Fibroblast of lung (primary cell): ENCODE data around the gene PLEKHM2. TPM values are rescaled to one million over a fixed set of nuclear protein-coding genes. Genes with fewer than 3 reads are reported as not detected.

ENCODE experiments used
- DNase-seq, 2 donors: peaks; one replicate each; pipeline versions ENCODE4 v3.0.0 to v3.0.0-alpha.2; 2010; ENCODE audit warnings: low read depth in 2 of 2
- H2AFZ ChIP-seq: 2 replicates; pipeline ENCODE4 v1.5.1; 2012; ENCODE audit warnings: low read length, control low read depth, inconsistent platforms
- H3K27ac ChIP-seq: 2 replicates; pipeline ENCODE4 v1.5.1; 2011; ENCODE audit warnings: low read length, control low read depth; ENCODE audit not compliant: insufficient read depth
- H3K27me3 ChIP-seq: 2 replicates; pipeline ENCODE4 v1.5.1; 2011; ENCODE audit warnings: mild to moderate bottlenecking, low read length; ENCODE audit not compliant: control insufficient read depth, insufficient read depth
- H3K36me3 ChIP-seq: 2 replicates; pipeline ENCODE4 v1.5.1; 2011; ENCODE audit warnings: low read length; ENCODE audit not compliant: control insufficient read depth, insufficient read depth
- H3K4me1 ChIP-seq: 2 replicates; pipeline ENCODE4 v1.5.1; 2011; ENCODE audit warnings: low read length; ENCODE audit not compliant: control insufficient read depth, insufficient read depth; ENCODE audit errors: extremely low read depth
- H3K4me2 ChIP-seq: 2 replicates; pipeline ENCODE4 v1.5.1; 2011; ENCODE audit warnings: low read length, control low read depth; ENCODE audit not compliant: insufficient read depth; ENCODE audit errors: extremely low read depth
- H3K4me3 ChIP-seq, 4 experiments: fragments of 200-600 bp in 1 of 4; sonication (generic) in 1 of 4; replicated peaks in 1 of 4; 2 replicates each; pipeline ENCODE4 v1.5.1; 2011 to 2016; ENCODE audit warnings: low read length in 4 of 4, low read depth in 3 of 4, mild to moderate bottlenecking in 3 of 4, control low read depth in 2 of 4, inconsistent platforms in 1 of 4, mixed read lengths in 1 of 4; ENCODE audit not compliant: insufficient read depth in 1 of 4; ENCODE audit errors: control extremely low read depth in 1 of 4
- H3K79me2 ChIP-seq: 2 replicates; pipeline ENCODE4 v1.5.1; 2012; ENCODE audit warnings: mild to moderate bottlenecking, low read length, inconsistent platforms; ENCODE audit not compliant: control insufficient read depth, insufficient read depth
- H3K9ac ChIP-seq: 2 replicates; pipeline ENCODE4 v1.5.1; 2011; ENCODE audit warnings: mild to moderate bottlenecking, low read length, control low read depth; ENCODE audit not compliant: insufficient read depth
- H3K9me3 ChIP-seq: 2 replicates; pipeline ENCODE4 v1.5.1; 2012; ENCODE audit warnings: low read depth, low read length; ENCODE audit not compliant: control insufficient read depth, insufficient read depth
- H4K20me1 ChIP-seq: 2 replicates; pipeline ENCODE4 v1.5.1; 2011; ENCODE audit warnings: low read length; ENCODE audit not compliant: control insufficient read depth, insufficient read depth; ENCODE audit errors: extremely low read depth
- EZH2 ChIP-seq: IDR thresholded peaks from 2 replicates; pipeline ENCODE4 v1.5.1; 2012; ENCODE audit warnings: low read length, control low read depth, mild to moderate bottlenecking; ENCODE audit errors: missing control alignments
- polyA plus RNA-seq, 2 donors: library from polyadenylated mRNA; depleted of rRNA in 1 of 2; stranded (reverse) in 1 of 2; unstranded in 1 of 2; fragments of >200 nt; gene quantifications; 2 replicates each; pipeline ENCODE4 v1.2.1, GENCODE V29; 2011 to 2012; ENCODE audit warnings: missing spikeins in 1 of 2
- total RNA-seq: library from RNA; depleted of rRNA; stranded (reverse); fragments of >200 nt; gene quantifications from 2 replicates; pipeline ENCODE4 v1.2.1, GENCODE V29; 2014
- TF ChIP-seq, protein P1 (sequence below), 2 donors: IDR thresholded peaks in 1 of 2; conservative IDR thresholded peaks in 1 of 2; 1 replicate in 1 of 2; 2 replicates in 1 of 2; pipeline ENCODE4 v1.5.1; 2011 to 2012; ENCODE audit warnings: low read length in 2 of 2, control low read depth in 1 of 2, inconsistent platforms in 1 of 2, low read depth in 1 of 2, mild to moderate bottlenecking in 1 of 2

Gene PLEKHM2
- total and polyA plus RNA-seq, 2 donors (not counting 1 experiment from before 2014, with no cell fraction given): 27.3 to 94.6 TPM

DNA sequence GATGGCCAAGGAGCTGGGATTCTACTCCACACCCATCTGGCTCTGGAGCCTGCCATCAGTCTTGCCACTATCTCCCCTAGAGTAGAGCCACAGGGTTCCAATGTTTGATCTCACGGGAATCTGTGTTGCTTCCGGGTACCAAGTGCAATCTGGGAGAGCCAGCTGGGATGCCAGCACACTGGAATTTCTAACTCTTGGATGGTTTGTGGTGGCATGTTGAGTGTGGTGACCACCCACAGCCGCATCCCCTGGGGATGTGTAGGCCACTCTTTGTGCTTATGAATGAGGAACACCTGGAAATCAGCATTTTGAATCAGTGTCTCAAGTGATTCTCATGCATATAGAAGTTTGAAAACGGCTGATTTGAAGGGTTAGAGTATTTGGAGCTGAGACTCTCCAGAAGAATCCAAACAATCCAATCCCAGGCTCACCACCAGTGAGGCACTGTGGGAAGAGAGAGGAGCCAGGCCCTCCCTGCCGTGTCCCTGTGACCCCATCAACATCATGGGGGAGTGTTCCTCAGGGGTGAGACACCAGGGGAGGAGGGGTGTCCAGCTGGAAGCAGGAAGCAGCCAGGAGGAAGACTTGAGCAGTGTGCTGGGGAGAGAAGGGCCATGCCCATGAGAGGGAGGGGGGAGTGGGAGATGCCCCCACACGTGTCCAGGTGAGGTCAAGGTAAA lies 87.9 kb downstream of the PLEKHM2 start:
- H3K4me2 ChIP-seq: no peak overlapping the region
- H3K9me3 ChIP-seq: no peaks in the 10 kb centered on the region
- H3K4me1 ChIP-seq: no peaks in the 10 kb centered on the region
- H4K20me1 ChIP-seq: no peaks in the 10 kb centered on the region
- H3K36me3 ChIP-seq: peaks cover 8% of the 10 kb centered on the region
- no peaks in the 10 kb centered on the region for H3K27me3 ChIP-seq
- H3K4me3 ChIP-seq: no peak overlapping the region
- DNase-seq: no peak
- no peak overlapping the region for H2AFZ ChIP-seq
- no peak overlapping the region for H3K9ac ChIP-seq
- TF ChIP-seq, protein P1, sequence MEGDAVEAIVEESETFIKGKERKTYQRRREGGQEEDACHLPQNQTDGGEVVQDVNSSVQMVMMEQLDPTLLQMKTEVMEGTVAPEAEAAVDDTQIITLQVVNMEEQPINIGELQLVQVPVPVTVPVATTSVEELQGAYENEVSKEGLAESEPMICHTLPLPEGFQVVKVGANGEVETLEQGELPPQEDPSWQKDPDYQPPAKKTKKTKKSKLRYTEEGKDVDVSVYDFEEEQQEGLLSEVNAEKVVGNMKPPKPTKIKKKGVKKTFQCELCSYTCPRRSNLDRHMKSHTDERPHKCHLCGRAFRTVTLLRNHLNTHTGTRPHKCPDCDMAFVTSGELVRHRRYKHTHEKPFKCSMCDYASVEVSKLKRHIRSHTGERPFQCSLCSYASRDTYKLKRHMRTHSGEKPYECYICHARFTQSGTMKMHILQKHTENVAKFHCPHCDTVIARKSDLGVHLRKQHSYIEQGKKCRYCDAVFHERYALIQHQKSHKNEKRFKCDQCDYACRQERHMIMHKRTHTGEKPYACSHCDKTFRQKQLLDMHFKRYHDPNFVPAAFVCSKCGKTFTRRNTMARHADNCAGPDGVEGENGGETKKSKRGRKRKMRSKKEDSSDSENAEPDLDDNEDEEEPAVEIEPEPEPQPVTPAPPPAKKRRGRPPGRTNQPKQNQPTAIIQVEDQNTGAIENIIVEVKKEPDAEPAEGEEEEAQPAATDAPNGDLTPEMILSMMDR (conservative IDR thresholded peaks at IDR 0.05 in 1 of 2, IDR thresholded peaks at IDR 0.05 in 1 of 2; ENCODE audit: low read depth in 1 of 2, low read length in 2 of 2): no peak
- TF ChIP-seq EZH2: no peak
- H3K27ac ChIP-seq: no peak overlapping the region
- no peaks in the 10 kb centered on the region for H3K79me2 ChIP-seq

DNA sequence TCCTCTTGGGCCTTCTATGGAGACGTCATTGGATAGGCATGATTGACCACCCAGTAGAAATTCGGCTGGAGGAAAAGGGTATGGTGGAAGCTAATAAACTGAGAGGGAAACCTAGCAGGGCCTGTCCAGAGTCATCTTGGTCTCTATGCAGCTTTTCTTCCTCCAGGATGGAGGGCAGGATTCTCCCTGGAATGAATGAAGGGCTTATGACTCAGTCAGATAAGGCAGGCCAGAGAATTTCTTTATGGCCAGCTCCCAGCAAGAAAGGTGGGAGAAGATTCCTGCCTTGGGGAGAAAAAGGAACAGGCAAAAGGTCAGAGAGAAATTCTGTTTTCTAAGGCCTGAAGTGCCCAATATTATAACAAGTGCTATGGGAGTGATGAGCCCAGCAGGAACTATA lies 91.6 kb downstream of the PLEKHM2 start:
- Histone ChIP-seq H2AFZ (no peak overlapping the region), H3K27me3 (no peaks in the 10 kb centered on the region), H3K9me3 (no peaks in the 10 kb centered on the region), H3K79me2 (no peaks in the 10 kb centered on the region), H3K4me3 (no peak overlapping the region), H3K4me1 (no peaks in the 10 kb centered on the region), H4K20me1 (no peaks in the 10 kb centered on the region), H3K9ac (no peak overlapping the region), H3K27ac (no peak overlapping the region), H3K36me3 (peaks cover 4% of the 10 kb centered on the region), H3K4me2 (no peak overlapping the region)
- TF ChIP-seq EZH2: no peak
- TF ChIP-seq, protein P1 (conservative IDR thresholded peaks at IDR 0.05 in 1 of 2, IDR thresholded peaks at IDR 0.05 in 1 of 2; ENCODE audit: low read depth in 1 of 2, low read length in 2 of 2): no peak
- peak in 1 of 2 donors; percentile 66 for DNase-seq

DNA sequence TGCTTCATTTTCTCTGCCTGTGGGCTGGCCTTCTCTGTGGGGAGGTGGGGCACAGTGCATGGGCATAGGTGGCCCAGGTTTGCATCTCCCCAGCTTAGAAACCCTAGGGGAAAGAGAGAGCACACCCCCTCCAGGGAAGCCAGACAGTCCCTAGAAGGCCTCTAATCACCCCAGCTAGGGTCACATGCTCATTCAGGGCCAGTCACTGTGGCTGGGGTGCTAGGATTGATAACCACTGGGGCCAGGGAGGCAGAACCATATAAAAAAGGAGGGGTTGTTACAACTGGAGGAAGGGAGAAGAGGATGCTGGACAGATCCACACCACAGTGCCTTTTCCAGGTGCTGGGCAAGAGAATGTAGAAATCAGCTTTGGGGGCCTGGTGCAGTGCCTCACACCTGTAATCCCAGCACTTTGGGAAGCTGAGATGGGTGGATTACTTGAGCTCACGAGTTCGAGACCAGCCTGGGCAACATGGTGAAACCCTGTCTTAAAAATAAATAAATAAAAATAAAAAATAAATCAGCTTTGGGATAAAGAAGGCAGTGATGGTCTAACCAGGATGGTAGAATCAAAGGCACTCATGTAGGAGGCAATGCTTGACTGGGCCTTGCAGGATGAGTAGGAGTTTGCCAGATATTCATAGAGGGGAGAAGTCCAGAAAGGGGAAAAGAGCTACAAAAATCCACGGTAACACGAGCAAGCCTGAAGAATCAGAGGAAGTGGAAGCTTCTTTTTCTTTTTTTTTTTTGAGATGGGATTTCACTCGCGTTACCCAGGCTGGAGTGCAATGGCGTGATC lies 94.0 kb downstream of the PLEKHM2 start:
- Histone ChIP-seq H3K27ac (no peak overlapping the region), H3K9ac (no peak overlapping the region), H3K79me2 (no peaks in the 10 kb centered on the region), H3K27me3 (no peaks in the 10 kb centered on the region), H3K4me2 (no peak overlapping the region), H3K4me3 (no peak overlapping the region), H2AFZ (no peak overlapping the region), H4K20me1 (no peaks in the 10 kb centered on the region), H3K4me1 (no peaks in the 10 kb centered on the region), H3K36me3 (peaks cover 2% of the 10 kb centered on the region), H3K9me3 (no peaks in the 10 kb centered on the region)
- DNase-seq: no peak
- TF ChIP-seq, protein P1 (conservative IDR thresholded peaks at IDR 0.05 in 1 of 2, IDR thresholded peaks at IDR 0.05 in 1 of 2; ENCODE audit: low read depth in 1 of 2, low read length in 2 of 2): no peak
- no peak for TF ChIP-seq EZH2
